Measurements from ENCODE around the gene PDCD1.

Gene PDCD1

GRCh38 chr2:241879326-241879725, 20.6 kb upstream of the PDCD1 start:
- in situ Hi-C loops (cut with MboI; ENCODE audit: low sequenced_read_pairs), result loop anchor here (10.0 kb wide), 1 partner anchor 145 kb away; the partner anchor contains the start of gene D2HGDH

- in situ Hi-C loops (cut with MboI; ENCODE audit: low sequenced_read_pairs), result loop anchor here (10.0 kb wide), 1 partner anchor 143 kb away; the partner anchor contains the start of gene D2HGDH
Observed at GRCh38 chr2:241877989-241878970, 19.6 kb upstream of the PDCD1 start.

- in situ Hi-C loops (cut with MboI; ENCODE audit: low sequenced_read_pairs), result loop anchor here (10.0 kb wide), 1 partner anchor 142 kb away; the partner anchor contains the start of gene D2HGDH
Observed at GRCh38 chr2:241877197-241877685, 18.5 kb upstream of the PDCD1 start.

- in situ Hi-C loops (cut with MboI; ENCODE audit: low sequenced_read_pairs), result loop anchor here (10.0 kb wide), 1 partner anchor 142 kb away; the partner anchor contains the start of gene D2HGDH
Observed at GRCh38 chr2:241876528-241877196, 18.0 kb upstream of the PDCD1 start.

- in situ Hi-C loops (cut with MboI; ENCODE audit: low sequenced_read_pairs), result loop anchor here (10.0 kb wide), 1 partner anchor 141 kb away; the partner anchor contains the start of gene D2HGDH
Observed at GRCh38 chr2:241875754-241876527, 17.2 kb upstream of the PDCD1 start.

- in situ Hi-C loops (cut with MboI; ENCODE audit: low sequenced_read_pairs), result loop anchor here (10.0 kb wide), 1 partner anchor 140 kb away; the partner anchor contains the start of gene D2HGDH
Observed at GRCh38 chr2:241874277-241874925, 15.7 kb upstream of the PDCD1 start.

- in situ Hi-C loops (cut with MboI; ENCODE audit: low sequenced_read_pairs), result loop anchor here (10.0 kb wide), 1 partner anchor 139 kb away; the partner anchor contains the start of gene D2HGDH
Observed at GRCh38 chr2:241873803-241874110, 15.1 kb upstream of the PDCD1 start.

GRCh38 chr2:241873081-241873802, 14.5 kb upstream of the PDCD1 start:
- in situ Hi-C loops (cut with MboI; ENCODE audit: low sequenced_read_pairs), result loop anchor here (10.0 kb wide), 1 partner anchor 138 kb away; the partner anchor contains the start of gene D2HGDH

GRCh38 chr2:241872313-241872642, 13.6 kb upstream of the PDCD1 start:
- in situ Hi-C loops (cut with MboI; ENCODE audit: low sequenced_read_pairs), result loop anchor here (10.0 kb wide), 1 partner anchor 137 kb away; the partner anchor contains the start of gene D2HGDH

GRCh38 chr2:241871538-241872312, 13.0 kb upstream of the PDCD1 start:
- in situ Hi-C loops (cut with MboI; ENCODE audit: low sequenced_read_pairs), result loop anchor here (10.0 kb wide), 1 partner anchor 137 kb away; the partner anchor contains the start of gene D2HGDH

GRCh38 chr2:241870611-241871537, 12.2 kb upstream of the PDCD1 start:
- in situ Hi-C loops (cut with MboI; ENCODE audit: low sequenced_read_pairs), result loop anchor here (10.0 kb wide), 1 partner anchor 136 kb away; the partner anchor contains the start of gene D2HGDH

GRCh38 chr2:241870081-241870541, 11.4 kb upstream of the PDCD1 start:
- in situ Hi-C loops (cut with MboI; ENCODE audit: low sequenced_read_pairs), result loop anchor here (10.0 kb wide), 1 partner anchor 135 kb away; the partner anchor contains the start of gene D2HGDH

GRCh38 chr2:241869087-241869961, 10.6 kb upstream of the PDCD1 start, which contains the start of gene RTP5:
Gene RTP5 (plus strand): TSS chr2:241869729. CDS start chr2:241869757, 28 bp downstream.
- in situ Hi-C loops (cut with MboI; ENCODE audit: low sequenced_read_pairs), result no loop called here

- in situ Hi-C loops (cut with MboI; ENCODE audit: low sequenced_read_pairs), result no loop called here
Observed at GRCh38 chr2:241868661-241869081, 10.0 kb upstream of the PDCD1 start.

GRCh38 chr2:241867776-241868420, 9.2 kb upstream of the PDCD1 start:
- in situ Hi-C loops (cut with MboI; ENCODE audit: low sequenced_read_pairs), result no loop called here

Measured in HL-60/S4 (cell line).